KBM-7 (cell line): ENCODE data around the gene ITFG2.
"Not testable (repeated sequence)": the region's sequence is repeated elsewhere in the genome, so short reads cannot be mapped to it uniquely, and the experiment has no call there.

Experiments
- DNase-seq: peaks from one replicate; pipeline ENCODE4 v3.0.0-alpha.2; 2015
- in situ Hi-C: fragments of 300-500 bp; cut with MboI; formaldehyde crosslinking; loops from 2 replicates; pipeline ENCODE4 v1.14.3; 2020; ENCODE audit warnings: low sequenced_read_pairs, low pct_unique_long_range_greater_than_20kb, mixed read lengths

Gene ITFG2

DNA sequence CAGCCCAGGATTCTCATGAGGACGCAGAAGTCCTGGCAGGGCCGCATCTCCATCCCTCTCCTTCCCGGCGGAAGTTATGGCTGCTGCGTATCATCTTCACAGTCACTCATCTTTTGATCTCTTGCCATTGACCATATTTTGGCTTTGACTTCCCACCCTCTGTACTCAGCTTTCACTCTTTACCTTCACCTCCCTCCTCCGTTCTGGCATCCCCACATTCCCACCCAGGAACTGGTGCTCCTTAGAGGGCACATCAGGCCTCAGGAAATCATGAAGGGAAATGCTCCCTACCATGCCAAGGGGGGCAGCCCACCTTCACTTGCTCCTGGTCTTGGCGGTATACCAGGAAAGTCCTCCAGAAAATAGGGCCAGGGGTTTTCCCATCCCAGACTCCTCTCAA, 43.1 kb downstream of the ITFG2 start:
- in situ Hi-C loops: no loop called here
- no peak for DNase-seq

DNA sequence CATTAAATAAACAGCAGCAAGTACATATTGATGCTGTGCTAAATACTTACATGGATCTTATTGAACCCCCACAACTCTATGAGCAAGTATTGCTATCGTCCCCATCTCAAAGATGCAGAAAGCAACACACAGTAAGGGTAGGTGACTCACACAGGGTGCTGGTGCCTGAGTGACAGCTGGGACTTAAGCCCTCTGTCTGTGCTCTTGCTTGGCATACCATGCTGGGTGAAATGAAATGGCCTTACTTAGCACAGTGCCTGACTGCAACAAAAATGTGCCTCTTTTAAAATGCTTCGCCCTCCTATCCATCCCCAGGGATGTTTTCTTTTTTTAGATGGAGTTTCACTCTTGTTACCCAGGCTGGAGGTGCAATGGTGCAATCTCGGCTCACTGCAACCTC, 43.6 kb downstream of the ITFG2 start:
- DNase-seq: no peak
- in situ Hi-C loops: no loop called here

DNA sequence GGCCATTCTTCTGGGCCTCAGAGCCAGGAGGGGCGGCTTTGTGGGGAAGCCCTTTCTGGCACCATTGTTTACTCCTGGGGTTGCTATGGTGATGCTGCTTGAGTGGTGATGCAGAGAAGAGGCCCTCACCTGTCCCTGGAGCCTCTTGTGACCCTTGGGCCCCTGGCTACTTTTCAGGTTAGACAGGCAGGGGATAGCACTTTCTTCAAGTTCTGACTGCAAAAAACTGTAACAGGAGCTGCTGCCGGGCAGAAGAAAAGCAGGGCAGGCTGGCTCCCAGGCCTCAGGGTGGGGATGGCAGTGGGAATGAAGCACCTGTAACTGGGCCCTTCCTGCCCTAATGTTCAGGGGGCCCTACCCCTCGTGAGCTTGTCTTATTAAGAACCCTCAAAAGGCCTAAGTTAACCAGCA, 44.6 kb downstream of the ITFG2 start, which contains the start of gene TEX52:
Gene TEX52, minus strand, starts transcription at position 19 of the 411 bp plus-strand sequence. Its CDS starts 13 bp downstream, at position 6.
- DNase-seq: no peak

GRCh38 chr12:2857576-2857975, 45.1 kb downstream of the ITFG2 start:
- in situ Hi-C loops: no loop called here
- no peak for DNase-seq

More for the DNA sequence above, 44.6 kb downstream of the ITFG2 start, which contains the start of gene TEX52:
- in situ Hi-C loops: no loop called here

DNA sequence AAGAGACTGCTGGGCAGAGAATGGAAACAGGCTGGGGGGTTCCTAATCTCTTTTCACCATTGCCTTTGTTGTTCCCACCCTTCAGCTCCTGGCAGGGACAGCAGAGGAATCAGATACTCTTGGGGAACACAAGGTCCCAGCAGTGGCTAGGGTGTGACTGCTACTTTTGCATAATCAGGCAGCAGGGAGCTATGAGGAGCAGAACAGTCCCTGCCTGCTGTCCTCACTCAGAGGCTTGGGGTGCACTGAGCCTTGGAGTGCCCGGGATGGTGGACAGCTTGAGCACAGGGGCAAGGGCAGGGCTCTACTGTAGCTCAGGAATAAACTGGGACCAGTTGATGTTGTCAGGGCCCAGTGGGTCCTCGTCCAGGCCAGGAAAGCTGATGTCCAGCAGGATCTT, 45.9 kb downstream of the ITFG2 start:
- in situ Hi-C loops: no loop called here
- DNase-seq: no peak

DNA sequence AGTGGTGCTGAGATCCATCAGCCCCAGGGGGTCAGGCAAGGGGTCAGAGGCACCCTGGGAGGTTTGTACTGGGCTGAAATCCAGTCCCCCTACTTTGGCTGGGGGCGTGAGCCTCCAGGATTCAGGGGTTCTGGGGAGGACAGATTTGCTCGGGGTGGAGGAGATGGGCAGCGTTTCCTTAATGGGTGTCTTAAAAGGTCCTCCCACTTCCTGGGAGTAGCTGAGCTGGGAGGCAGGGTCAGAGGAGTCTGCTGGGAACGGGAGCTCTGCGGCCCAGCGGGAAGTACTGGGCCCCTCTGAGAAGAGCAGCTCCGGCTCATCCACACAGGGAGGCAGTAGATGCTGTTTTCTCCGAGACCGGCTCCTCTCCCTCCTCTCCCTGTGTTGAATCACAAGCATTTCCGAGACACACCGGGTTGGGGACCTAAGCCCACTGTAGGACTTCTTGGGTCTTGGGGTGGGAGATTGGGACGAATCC, 46.5 kb downstream of the ITFG2 start:
- DNase-seq: no peak
- in situ Hi-C loops: no loop called here

GRCh38 chr12:2860170-2860569, 47.7 kb downstream of the ITFG2 start:
- in situ Hi-C loops: no loop called here
- DNase-seq: no peak

DNA sequence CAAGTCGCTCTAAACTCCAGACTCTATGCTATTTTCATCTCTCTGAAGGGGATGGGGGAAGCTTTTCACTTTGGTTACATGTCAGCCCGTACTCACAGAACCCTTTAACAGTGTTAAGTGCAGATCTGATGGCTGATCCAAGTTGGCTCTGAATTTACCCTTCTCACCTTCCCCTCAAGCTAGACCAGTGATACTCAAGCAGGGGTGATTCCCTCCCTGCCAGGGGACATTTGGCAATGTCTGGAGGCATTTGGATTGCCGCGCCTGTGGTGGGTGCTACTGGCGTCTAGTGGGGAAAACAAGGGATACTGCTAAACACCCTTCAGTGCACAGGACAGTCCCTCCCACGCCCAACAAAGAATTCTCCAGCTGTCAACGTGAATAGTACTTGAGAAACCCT, 50.4 kb downstream of the ITFG2 start:
- DNase-seq: no peak
- in situ Hi-C loops: no loop called here

GRCh38 chr12:2863402-2863801, 50.9 kb downstream of the ITFG2 start:
- in situ Hi-C loops: not testable (repeated sequence)

DNA sequence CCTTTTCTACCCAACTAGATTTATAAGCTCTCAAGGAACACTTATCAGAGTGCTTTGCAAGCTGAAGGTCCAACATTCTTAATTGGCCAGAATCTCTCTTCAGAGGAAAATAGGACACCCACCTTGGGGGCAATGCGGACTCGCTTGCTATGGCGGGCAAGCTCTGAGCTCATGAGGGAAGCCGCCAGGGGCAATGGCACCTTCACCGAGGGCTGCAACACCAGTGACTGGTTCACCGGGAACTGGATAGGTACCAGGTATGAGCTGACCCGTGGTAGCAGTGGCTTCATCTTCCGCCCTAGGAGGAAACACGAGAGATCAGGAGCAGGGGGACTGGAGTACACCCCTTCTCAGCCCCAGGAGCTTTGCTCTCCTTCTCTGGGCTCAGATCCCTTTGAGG, 51.7 kb downstream of the ITFG2 start:
- no peak for DNase-seq
- in situ Hi-C loops: no loop called here

More at GRCh38 chr12:2863402-2863801, 50.9 kb downstream of the ITFG2 start:
- not testable (repeated sequence) for DNase-seq

GRCh38 chr12:2868986-2869632, 56.6 kb downstream of the ITFG2 start:
- in situ Hi-C loops, DNase-seq: not testable (repeated sequence)
